Skin epidermis (tissue), 12 donors: ENCODE results near the gene PPP1R9A.

Experiments used
- H3K27ac ChIP-seq, 21 experiments: fragments of 200-600 bp; sonication (generic) in 11 of 21; one replicate each; pipeline ENCODE4 v1.5.0; 2020; ENCODE audit warnings: mild to moderate bottlenecking in 3 of 21, inconsistent platforms in 2 of 21, moderate library complexity in 2 of 21
- H3K4me3 ChIP-seq, 7 experiments: fragments of 200-600 bp; sonication (generic) in 2 of 7; one replicate each; pipeline ENCODE4 v1.5.0; 2020; ENCODE audit warnings: inconsistent platforms in 2 of 7, mild to moderate bottlenecking in 2 of 7, moderate library complexity in 1 of 7

The PPP1R9A gene

DNA sequence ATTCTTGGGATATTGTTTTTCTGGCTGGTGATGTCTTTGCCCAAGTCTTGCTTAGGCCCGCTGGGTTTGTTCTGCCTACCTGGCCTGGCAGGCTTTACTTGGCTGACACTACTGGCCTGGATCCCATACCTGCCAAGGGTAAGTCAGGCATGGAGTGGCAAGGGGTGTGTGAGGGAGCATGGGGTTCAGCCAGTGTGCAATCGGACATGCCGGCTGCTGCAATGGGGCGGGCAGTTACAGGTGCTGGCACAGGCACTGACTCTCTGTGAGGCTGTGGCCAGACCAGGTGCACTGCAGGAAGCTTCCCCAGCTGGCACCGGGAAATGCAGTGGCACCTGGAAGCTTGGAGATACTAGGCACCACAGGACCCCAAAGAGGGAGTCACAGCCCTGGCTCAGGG lies 248.6 kb downstream of the PPP1R9A start:
- Histone ChIP-seq H3K4me3 (no peak overlapping the region), H3K27ac (no peak overlapping the region)

- H3K4me3 ChIP-seq = no peak overlapping the region
- H3K27ac ChIP-seq = no peak overlapping the region
Observed at GRCh38 chr7:95157381-95157780, 250.0 kb downstream of the PPP1R9A start.

DNA sequence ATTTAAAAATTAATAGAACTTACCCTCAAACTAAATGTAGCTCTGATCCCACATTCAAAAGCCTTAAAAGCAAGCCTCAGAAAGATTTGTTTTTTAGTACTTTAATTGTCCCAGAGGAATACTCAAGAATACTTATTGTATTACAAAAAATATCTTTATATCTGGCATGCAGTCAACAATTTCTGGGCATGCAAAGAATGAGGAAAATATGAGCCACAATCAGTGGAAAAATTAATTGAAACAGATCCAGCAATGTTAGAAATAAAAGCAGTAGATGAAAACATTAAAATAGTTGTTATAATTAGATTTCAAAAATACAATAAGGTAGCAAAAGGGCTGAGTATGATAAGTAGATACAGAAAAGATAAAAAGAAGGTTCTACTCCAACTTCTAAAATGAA lies 262.3 kb downstream of the PPP1R9A start:
- H3K4me3 ChIP-seq = no peak overlapping the region
- H3K27ac ChIP-seq = no peak overlapping the region

GRCh38 chr7:95172420-95172819 lies 265.0 kb downstream of the PPP1R9A start:
- Histone ChIP-seq H3K4me3 (no peak overlapping the region), H3K27ac (no peak overlapping the region)

- no peak overlapping the region for H3K4me3 ChIP-seq
Observed at GRCh38 chr7:95190515-95190914, 283.1 kb downstream of the PPP1R9A start.

GRCh38 chr7:95191795-95192194 lies 284.4 kb downstream of the PPP1R9A start:
- Histone ChIP-seq H3K4me3 (no peak overlapping the region), H3K27ac (no peak overlapping the region)

More at GRCh38 chr7:95190515-95190914, 283.1 kb downstream of the PPP1R9A start:
- no peak overlapping the region for H3K27ac ChIP-seq

- Histone ChIP-seq H3K4me3 (no peak overlapping the region), H3K27ac (no peak overlapping the region)
Observed at GRCh38 chr7:95198863-95199262, 291.5 kb downstream of the PPP1R9A start.

- Histone ChIP-seq H3K27ac (no peak overlapping the region), H3K4me3 (no peak overlapping the region)
Observed at GRCh38 chr7:95199779-95200558, 292.6 kb downstream of the PPP1R9A start.

DNA sequence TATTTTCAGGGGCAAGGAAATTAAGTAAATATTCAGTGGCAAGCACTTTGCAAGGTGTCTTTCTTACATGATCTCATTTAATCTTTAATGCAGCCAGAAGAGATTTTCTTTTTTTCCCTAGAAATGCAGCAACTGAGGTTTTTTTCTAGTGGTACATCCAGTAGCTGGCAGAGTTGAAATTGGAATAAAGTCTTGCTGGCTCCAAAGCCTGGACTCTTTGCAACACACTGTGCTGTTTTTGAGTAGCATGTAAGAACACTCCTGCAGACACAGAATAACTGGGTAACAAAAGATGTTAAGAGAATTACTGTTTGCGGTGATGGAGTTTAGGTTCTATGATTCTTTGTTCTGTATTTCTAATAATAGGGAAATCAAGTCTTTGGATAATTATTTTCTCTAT lies 293.3 kb downstream of the PPP1R9A start:
- Histone ChIP-seq H3K27ac (no peak overlapping the region), H3K4me3 (no peak overlapping the region)

GRCh38 chr7:95201727-95202126 lies 294.3 kb downstream of the PPP1R9A start:
- H3K4me3 ChIP-seq = no peak overlapping the region

GRCh38 chr7:95204618-95205017 lies 297.2 kb downstream of the PPP1R9A start:
- no peak overlapping the region for H3K4me3 ChIP-seq

More at GRCh38 chr7:95201727-95202126, 294.3 kb downstream of the PPP1R9A start:
- H3K27ac ChIP-seq = no peak overlapping the region

DNA sequence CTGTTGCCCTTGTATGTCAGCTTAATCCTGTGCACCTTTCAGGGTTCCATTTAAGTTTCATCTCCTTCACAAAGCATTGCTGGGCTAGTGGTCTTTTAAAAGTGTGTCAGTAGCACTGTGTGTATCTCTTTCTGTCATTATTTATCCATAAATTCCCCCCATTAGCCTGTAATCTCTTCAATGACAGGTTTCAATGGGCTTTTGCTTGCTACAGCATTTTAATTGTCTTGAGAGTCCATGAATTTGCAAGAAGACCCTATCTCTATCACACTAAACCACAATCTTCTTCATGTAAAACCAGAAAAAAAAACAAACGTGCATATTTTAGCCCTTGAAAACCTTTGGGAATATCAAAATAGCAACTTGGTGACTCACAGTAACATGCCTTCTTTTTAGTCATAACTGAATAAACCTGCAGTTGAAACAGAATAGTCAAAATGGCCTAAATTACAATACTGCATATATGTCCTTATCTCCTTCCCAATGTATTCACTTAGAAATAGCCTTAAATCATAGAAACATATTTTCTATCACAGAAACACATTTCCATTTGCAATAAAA lies 298.4 kb downstream of the PPP1R9A start:
- H3K4me3 ChIP-seq = no peak overlapping the region
- no peak overlapping the region for H3K27ac ChIP-seq

More at GRCh38 chr7:95204618-95205017, 297.2 kb downstream of the PPP1R9A start:
- H3K27ac ChIP-seq = no peak overlapping the region

GRCh38 chr7:95209276-95209675 lies 301.9 kb downstream of the PPP1R9A start:
- H3K27ac ChIP-seq = no peak overlapping the region

GRCh38 chr7:95209788-95210187 lies 302.4 kb downstream of the PPP1R9A start:
- Histone ChIP-seq H3K4me3 (no peak overlapping the region), H3K27ac (no peak overlapping the region)

More at GRCh38 chr7:95209276-95209675, 301.9 kb downstream of the PPP1R9A start:
- no peak overlapping the region for H3K4me3 ChIP-seq

- Histone ChIP-seq H3K27ac (peak overlapping the region in 1 of 21 experiments; percentile 31), H3K4me3 (no peak overlapping the region)
Observed at GRCh38 chr7:95213148-95213547, 305.8 kb downstream of the PPP1R9A start.

GRCh38 chr7:95213809-95214492 lies 306.6 kb downstream of the PPP1R9A start:
- H3K4me3 ChIP-seq = no peak overlapping the region
- H3K27ac ChIP-seq = peak overlapping the region in 1 of 21 experiments; percentile 31

DNA sequence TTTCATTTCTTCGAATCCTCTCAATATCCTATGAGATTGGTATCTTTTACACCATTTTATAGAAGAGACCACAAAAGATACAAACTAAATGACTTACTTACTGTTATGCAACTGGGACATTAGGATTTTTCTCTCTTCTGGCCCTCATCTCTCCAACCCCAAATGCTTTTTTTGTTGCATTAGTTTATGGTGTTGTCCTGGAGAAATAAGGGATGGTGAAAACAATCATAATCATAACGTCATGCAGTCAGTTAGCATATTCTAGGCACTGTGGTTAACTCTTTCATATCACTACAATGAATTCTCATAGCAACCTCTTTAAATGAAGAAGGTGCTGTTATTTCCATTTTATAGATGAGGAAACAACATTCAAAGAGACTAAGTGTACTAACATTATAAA lies 312.3 kb downstream of the PPP1R9A start:
- Histone ChIP-seq H3K27ac (no peak overlapping the region), H3K4me3 (no peak overlapping the region)

DNA sequence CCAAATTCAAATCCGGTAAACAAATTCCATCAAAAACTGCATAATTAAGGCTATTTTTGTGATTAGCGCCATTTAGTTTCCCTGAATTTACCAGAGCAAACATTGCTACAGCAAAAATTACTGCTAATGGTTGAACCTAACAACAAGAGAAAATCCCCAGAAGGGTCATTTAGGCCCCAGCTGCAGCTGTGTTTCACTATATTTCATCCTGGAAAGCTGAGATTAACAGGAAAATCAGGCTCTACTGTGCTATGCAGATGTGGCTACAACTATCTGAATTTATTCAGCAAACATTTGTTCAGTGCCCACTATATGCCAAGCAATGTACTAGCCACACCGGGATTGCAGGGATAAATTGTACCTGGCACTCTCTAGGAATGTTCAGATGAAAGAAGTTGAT lies 312.9 kb downstream of the PPP1R9A start:
- Histone ChIP-seq H3K27ac (no peak overlapping the region), H3K4me3 (no peak overlapping the region)

GRCh38 chr7:95225301-95225700 lies 317.9 kb downstream of the PPP1R9A start:
- Histone ChIP-seq H3K4me3 (no peak overlapping the region), H3K27ac (no peak overlapping the region)

GRCh38 chr7:95229301-95229700 lies 321.9 kb downstream of the PPP1R9A start:
- H3K4me3 ChIP-seq = no peak overlapping the region
- no peak overlapping the region for H3K27ac ChIP-seq
